HEK293 (cell line): ENCODE data around the gene GAD1.

Experiments used
- CTCF ChIA-PET: fragments of 350-600 bp; formaldehyde crosslinking; extraction: SDS; loops from one replicate; lab custom pipeline; 2021; ENCODE audit warnings: antibody characterized with exemption; lab: Yijun Ruan, JAX
- POLR2A ChIA-PET: fragments of 300-600 bp; formaldehyde crosslinking; extraction: SDS; loops from one replicate; lab custom pipeline; 2020; ENCODE audit warnings: antibody characterized with exemption, inconsistent platforms; lab: Yijun Ruan, JAX
- H3K27ac ChIP-seq: fragments of 200-500 bp; sonication (Bioruptor generic); 2 replicates; pipeline ENCODE4 v1.5.1; 2014; ENCODE audit warnings: low read depth, low read length, control low read depth, inconsistent platforms; ENCODE audit errors: extremely low read depth
- H3K36me3 ChIP-seq, 2 experiments: fragments of 200-500 bp in 1 of 2; sonication (Bioruptor generic) in 1 of 2; 1 replicate in 1 of 2; 2 replicates in 1 of 2; pipeline ENCODE4 v1.5.1; 2014 to 2017; ENCODE audit warnings: inconsistent platforms in 2 of 2, low read length in 2 of 2; ENCODE audit not compliant: control insufficient read depth in 2 of 2, insufficient read depth in 1 of 2
- H3K4me1 ChIP-seq: fragments of 200-500 bp; sonication (Bioruptor generic); 2 replicates; pipeline ENCODE4 v1.5.1; 2014; ENCODE audit warnings: mild to moderate bottlenecking, low read length, inconsistent platforms; ENCODE audit not compliant: control insufficient read depth, insufficient read depth
- H3K4me3 ChIP-seq: 2 replicates; pipeline ENCODE4 v1.5.1; 2011; ENCODE audit warnings: low read depth, mild to moderate bottlenecking, control low read depth, low read length, moderate library complexity
- H3K9me3 ChIP-seq: fragments of 200-500 bp; sonication (Bioruptor generic); 2 replicates; pipeline ENCODE4 v1.5.1; 2014; ENCODE audit warnings: low read depth, low read length, inconsistent platforms; ENCODE audit not compliant: control insufficient read depth, insufficient read depth
- EGR2 ChIP-seq: fragments of 450-650 bp; formaldehyde crosslinking; IDR thresholded peaks from 2 replicates; pipeline ENCODE4 v1.5.1; 2016; ENCODE audit warnings: low read depth, missing biosample characterization, missing genetic modification characterization
- GFI1B ChIP-seq: fragments of 450-650 bp; formaldehyde crosslinking; IDR thresholded peaks from 2 replicates; pipeline ENCODE4 v1.5.1; 2016; ENCODE audit warnings: missing biosample characterization, missing genetic modification characterization
- HOXD13 ChIP-seq: sonication (generic); formaldehyde crosslinking; IDR thresholded peaks from 2 replicates; pipeline ENCODE4 v1.8.0; 2022; ENCODE audit warnings: missing genetic modification reagents, borderline replicate concordance
- KLF9 ChIP-seq: fragments of 450-650 bp; formaldehyde crosslinking; IDR thresholded peaks from 2 replicates; pipeline ENCODE4 v1.5.1; 2016; ENCODE audit warnings: missing biosample characterization, missing genetic modification characterization, low read depth
- MEIS1 ChIP-seq: sonication (generic); formaldehyde crosslinking; IDR thresholded peaks from 2 replicates; pipeline ENCODE4 v1.8.1; 2022; ENCODE audit warnings: missing genetic modification reagents, mild to moderate bottlenecking, borderline replicate concordance
- PATZ1 ChIP-seq: fragments of 450-650 bp; formaldehyde crosslinking; IDR thresholded peaks from 2 replicates; pipeline ENCODE4 v1.5.1; 2016; ENCODE audit warnings: missing biosample characterization, missing genetic modification characterization
- PRDM1 ChIP-seq: fragments of 450-650 bp; formaldehyde crosslinking; IDR thresholded peaks from 2 replicates; pipeline ENCODE4; 2016; ENCODE audit warnings: missing biosample characterization, missing genetic modification characterization
- REST ChIP-seq: fragments of 450-650 bp; formaldehyde crosslinking; IDR thresholded peaks from 2 replicates; pipeline ENCODE4 v1.5.1; 2016; ENCODE audit warnings: missing biosample characterization, missing genetic modification characterization
- SP3 ChIP-seq: fragments of 450-650 bp; formaldehyde crosslinking; IDR thresholded peaks from 2 replicates; pipeline ENCODE4 v1.5.1; 2016; ENCODE audit warnings: missing biosample characterization, missing genetic modification characterization
- WT1 ChIP-seq: fragments of 450-650 bp; formaldehyde crosslinking; IDR thresholded peaks from 2 replicates; pipeline ENCODE4 v1.5.1; 2016; ENCODE audit warnings: missing biosample characterization, missing genetic modification characterization
- ZBTB1 ChIP-seq: fragments of 450-650 bp; formaldehyde crosslinking; IDR thresholded peaks from 2 replicates; pipeline ENCODE4 v1.5.1; 2016; ENCODE audit warnings: missing biosample characterization, missing genetic modification characterization
- ZBTB17 ChIP-seq: fragments of 450-650 bp; formaldehyde crosslinking; IDR thresholded peaks from 2 replicates; pipeline ENCODE4 v1.5.1; 2016; ENCODE audit warnings: missing biosample characterization, missing genetic modification characterization
- ZNF138 ChIP-seq: fragments of 450-650 bp; formaldehyde crosslinking; IDR thresholded peaks from 2 replicates; pipeline ENCODE4 v1.5.1; 2016; ENCODE audit warnings: missing biosample characterization, missing genetic modification characterization, borderline replicate concordance
- ZNF155 ChIP-seq: fragments of 450-650 bp; formaldehyde crosslinking; IDR thresholded peaks from 2 replicates; pipeline ENCODE4 v1.5.1; 2016; ENCODE audit warnings: missing biosample characterization, missing genetic modification characterization
- ZNF19 ChIP-seq: fragments of 450-650 bp; formaldehyde crosslinking; IDR thresholded peaks from 2 replicates; pipeline ENCODE4; 2016; ENCODE audit warnings: missing biosample characterization, missing genetic modification characterization, low read depth
- ZNF2 ChIP-seq: fragments of 450-650 bp; formaldehyde crosslinking; IDR thresholded peaks from 2 replicates; pipeline ENCODE4 v1.5.1; 2016; ENCODE audit warnings: missing biosample characterization, missing genetic modification characterization
- ZNF311 ChIP-seq: fragments of 450-650 bp; formaldehyde crosslinking; IDR thresholded peaks from 2 replicates; pipeline ENCODE4 v1.5.1; 2017; ENCODE audit warnings: missing biosample characterization, missing genetic modification characterization, borderline replicate concordance
- ZNF335 ChIP-seq: fragments of 450-650 bp; formaldehyde crosslinking; conservative IDR thresholded peaks from 2 replicates; pipeline ENCODE4 v1.5.1; 2016; ENCODE audit warnings: missing biosample characterization, missing genetic modification characterization
- ZNF404 ChIP-seq: fragments of 450-650 bp; formaldehyde crosslinking; IDR thresholded peaks from 2 replicates; pipeline ENCODE4 v1.5.1; 2017; ENCODE audit warnings: missing biosample characterization, missing genetic modification characterization
- ZNF518A ChIP-seq: fragments of 450-650 bp; formaldehyde crosslinking; conservative IDR thresholded peaks from 2 replicates; pipeline ENCODE4 v1.5.1; 2016; ENCODE audit warnings: low read depth, missing biosample characterization, missing genetic modification characterization
- ZNF558 ChIP-seq: fragments of 450-650 bp; formaldehyde crosslinking; IDR thresholded peaks from 2 replicates; pipeline ENCODE4 v1.5.1; 2016; ENCODE audit warnings: missing biosample characterization, missing genetic modification characterization
- ZNF560 ChIP-seq: fragments of 450-650 bp; formaldehyde crosslinking; IDR thresholded peaks from 2 replicates; pipeline ENCODE4 v1.5.1; 2017; ENCODE audit warnings: missing biosample characterization, missing genetic modification characterization, borderline replicate concordance
- ZNF585B ChIP-seq: fragments of 450-650 bp; formaldehyde crosslinking; IDR thresholded peaks from 2 replicates; pipeline ENCODE4 v1.5.1; 2016; ENCODE audit warnings: missing biosample characterization, missing genetic modification characterization
- ZNF600 ChIP-seq: fragments of 450-650 bp; formaldehyde crosslinking; IDR thresholded peaks from 2 replicates; pipeline ENCODE4 v1.5.1; 2016; ENCODE audit warnings: missing biosample characterization, missing genetic modification characterization
- ZNF610 ChIP-seq: fragments of 450-650 bp; formaldehyde crosslinking; IDR thresholded peaks from 2 replicates; pipeline ENCODE4 v1.5.1; 2016; ENCODE audit warnings: missing biosample characterization, missing genetic modification characterization, borderline replicate concordance
- ZNF670 ChIP-seq: fragments of 450-650 bp; formaldehyde crosslinking; IDR thresholded peaks from 2 replicates; pipeline ENCODE4 v1.5.1; 2016; ENCODE audit warnings: missing biosample characterization, missing genetic modification characterization, low read depth
- ZNF776 ChIP-seq: fragments of 450-650 bp; formaldehyde crosslinking; IDR thresholded peaks from 2 replicates; pipeline ENCODE4 v1.5.0; 2017; ENCODE audit warnings: missing biosample characterization, missing genetic modification characterization, borderline replicate concordance
- ZNF843 ChIP-seq: fragments of 450-650 bp; formaldehyde crosslinking; IDR thresholded peaks from 2 replicates; pipeline ENCODE4 v1.5.1; 2016; ENCODE audit warnings: missing biosample characterization, missing genetic modification characterization
- ZSCAN30 ChIP-seq: fragments of 450-650 bp; IDR thresholded peaks from 2 replicates; pipeline ENCODE4 v1.5.1; 2018; ENCODE audit warnings: missing biosample characterization, mild to moderate bottlenecking, missing genetic modification characterization, moderate library complexity

GAD1 gene

GRCh38 chr2:170816504-170817092 lies at the start of gene GAD1:
TSS of gene GAD1 (plus strand) at chr2:170816887. CDS start at chr2:170818592, 1,705 bp downstream.
- CTCF ChIA-PET = interaction anchor here (0.6 to 6.4 kb wide), 32 partner anchors 33 to 1638 kb away, joined by 3 to 115 read pairs (median 4); no protein-coding TSS in a partner anchor
- no peaks in the 10 kb centered on the region for H3K9me3 ChIP-seq
- peak within 1 kb of the TSS; percentile 55 for H3K4me3 ChIP-seq
- H3K4me1 ChIP-seq = no peaks in the 10 kb centered on the region
- peak within 1 kb of the TSS; percentile 84 for H3K27ac ChIP-seq
- POLR2A ChIA-PET = interaction anchor here (0.7 to 1.3 kb wide), 12 partner anchors 9 to 989 kb away, joined by 3 to 8 read pairs (median 3); partner anchors contain the start of genes ERICH2, GORASP2 and UBR3
- no peaks in the 10 kb centered on the region for H3K36me3 ChIP-seq
- TF ChIP-seq ZNF776 (tag by site-specific recombination) (no peak), ZNF138 (tag by site-specific recombination) (no peak), EGR2 (tag by site-specific recombination) (peak; percentile 60; the same call in 1 of the 2 replicates), GFI1B (no peak), ZBTB1 (tag by site-specific recombination) (no peak), ZBTB17 (tag by site-specific recombination) (peak; percentile 52), HOXD13 (CRISPR knock-in tag) (no peak), ZNF155 (no peak), ZNF311 (tag by site-specific recombination) (no peak), PATZ1 (tag by site-specific recombination) (peak; percentile 78), PRDM1 (tag by site-specific recombination) (no peak), SP3 (peak; percentile 45; the same call in 1 of the 2 replicates), ZNF560 (tag by site-specific recombination) (no peak), ZNF404 (tag by site-specific recombination) (no peak), ZNF518A (tag by site-specific recombination) (no peak), REST (tag by site-specific recombination) (no peak), ZNF2 (tag by site-specific recombination) (no peak), MEIS1 (CRISPR knock-in tag) (no peak), ZNF600 (0 out of 2 replicates have a peak, but pooled peaks have one; percentile 20), ZSCAN30 (peak; percentile 33; the same call in 1 of the 2 replicates), ZNF670 (tag by site-specific recombination) (no peak), ZNF19 (tag by site-specific recombination) (no peak), ZNF585B (tag by site-specific recombination) (no peak), WT1 (no peak), KLF9 (peak; percentile 44; the same call in 1 of the 2 replicates), ZNF610 (tag by site-specific recombination) (peak; percentile 37; the same call in 1 of the 2 replicates), ZNF335 (peak; percentile 64), ZNF843 (tag by site-specific recombination) (peak; percentile 24; the same call in 1 of the 2 replicates), ZNF558 (no peak)
